Panc1 (cell line): ENCODE data around the gene GPC6. TPM values are rescaled to one million over a fixed set of nuclear protein-coding genes. Genes with fewer than 3 reads are reported as not detected.
"Not testable (repeated sequence)": the region's sequence is repeated elsewhere in the genome, so short reads cannot be mapped to it uniquely, and the experiment has no call there.

Experiments
- ATAC-seq: fragments of 200-7000 bp; cut with Tn5 transposase; 2 replicates; pipeline ENCODE4 v1.9.1; 2020; ENCODE audit warnings: mild to moderate bottlenecking, moderate library complexity
- BruUV-seq: library from RNA; stranded (reverse); fragments of 400-500 nt; replicated peaks from 2 replicates; lab custom pipeline; 2021; lab: Mats Ljungman, UMichigan
- CTCF ChIA-PET: fragments of 300-600 bp; sonication (Branson Sonifier 250); formaldehyde crosslinking; loops from one replicate; lab custom pipeline; 2022; ENCODE audit warnings: antibody characterized with exemption; lab: Charles Lee
- POLR2A ChIA-PET: fragments of 300-600 bp; sonication (Branson Sonifier 250); formaldehyde crosslinking; loops from one replicate; lab custom pipeline; 2022; ENCODE audit warnings: antibody characterized with exemption; lab: Charles Lee
- DNase-seq: peaks from one replicate; pipeline ENCODE4 v3.0.0-alpha.2; 2010; ENCODE audit warnings: low read depth, low spot score
- H3K27ac ChIP-seq: 2 replicates; pipeline ENCODE4 v1.5.1; 2011; ENCODE audit warnings: mild to moderate bottlenecking, low read length, inconsistent platforms
- H3K27me3 ChIP-seq: fragments of 200-500 bp; sonication (Bioruptor generic); 2 replicates; pipeline ENCODE4 v1.6.0; 2014; ENCODE audit warnings: low read length, inconsistent platforms; ENCODE audit not compliant: control insufficient read depth, insufficient read depth
- H3K36me3 ChIP-seq: fragments of 200-500 bp; sonication (Bioruptor generic); 2 replicates; pipeline ENCODE4 v1.5.1; 2014; ENCODE audit warnings: inconsistent platforms, mild to moderate bottlenecking, low read length, moderate library complexity; ENCODE audit not compliant: control insufficient read depth, insufficient read depth
- H3K4me1 ChIP-seq: 2 replicates; pipeline ENCODE4 v1.5.1; 2011; ENCODE audit warnings: inconsistent platforms, mild to moderate bottlenecking, low read length, moderate library complexity; ENCODE audit not compliant: control insufficient read depth, insufficient read depth
- H3K4me3 ChIP-seq, 2 experiments: 2 replicates each; pipeline ENCODE4 v1.5.1; 2011 to 2012; ENCODE audit warnings: low read depth in 2 of 2, low read length in 2 of 2, mild to moderate bottlenecking in 2 of 2, inconsistent platforms in 1 of 2, moderate library complexity in 1 of 2
- H3K9me3 ChIP-seq: fragments of 200-500 bp; sonication (Bioruptor generic); 2 replicates; pipeline ENCODE4 v1.5.1; 2014; ENCODE audit warnings: low read depth, mild to moderate bottlenecking, inconsistent platforms, low read length, moderate library complexity; ENCODE audit not compliant: control insufficient read depth, insufficient read depth
- CTCF ChIP-seq: fragments of 450-650 bp; IDR thresholded peaks from 2 replicates; pipeline ENCODE4 v1.5.1; 2017; ENCODE audit warnings: mild to moderate bottlenecking
- POLR2AphosphoS5 ChIP-seq: IDR thresholded peaks from 2 replicates; pipeline ENCODE4 v1.6.1; 2012; ENCODE audit warnings: mild to moderate bottlenecking, low read depth, low read length, moderate library complexity
- REST ChIP-seq, 2 experiments: IDR thresholded peaks; 2 replicates each; pipeline ENCODE4 v1.6.1; 2011 to 2012; ENCODE audit warnings: low read depth in 2 of 2, control low read depth in 1 of 2, low read length in 1 of 2, mild to moderate bottlenecking in 1 of 2, moderate library complexity in 1 of 2; ENCODE audit not compliant: insufficient read depth in 1 of 2
- SIN3A ChIP-seq: IDR thresholded peaks from 2 replicates; pipeline ENCODE4 v1.6.1; 2012; ENCODE audit warnings: low read depth, mild to moderate bottlenecking, low read length, moderate library complexity, borderline replicate concordance; ENCODE audit not compliant: insufficient read depth
- TCF7L2 ChIP-seq: IDR thresholded peaks from 2 replicates; pipeline ENCODE4 v1.6.1; 2011; ENCODE audit warnings: mild to moderate bottlenecking, low read depth, low read length, inconsistent platforms
- in situ Hi-C: cut with HindIII; loops from 2 replicates; pipeline ENCODE4 v1.10.0; 2016; ENCODE audit warnings: low sequenced_read_pairs, low pct_unique_long_range_greater_than_20kb
- intact Hi-C: fragments of 100-400 bp; cut with micrococcal nuclease; formaldehyde crosslinking; loops from one replicate; pipeline ENCODE4 v1.10.0; 2022; ENCODE audit not compliant: unreplicated experiment
- total RNA-seq: library from RNA; stranded (reverse); gene quantifications from one replicate; pipeline ENCODE4 v1.2.1, GENCODE V29; 2021; ENCODE audit not compliant: unreplicated experiment

The GPC6 gene
- total RNA-seq, 1 experiment from 2014 or later = 4.8 TPM

- H3K27me3 ChIP-seq = no peaks in the 10 kb centered on the region
- H3K4me3 ChIP-seq = no peak overlapping the region
- no peak overlapping the region for H3K27ac ChIP-seq
- no peaks in the 10 kb centered on the region for H3K4me1 ChIP-seq
- no peak for TF ChIP-seq POLR2AphosphoS5
- TF ChIP-seq CTCF = no peak
- no peak for TF ChIP-seq SIN3A
- no peak for TF ChIP-seq TCF7L2
- no peak for TF ChIP-seq REST (IDR thresholded peaks at IDR 0.05; ENCODE audit: insufficient read depth in 1 of 2, low read depth in 2 of 2, low read length in 1 of 2)
- DNase-seq (no peak), ATAC-seq (no peak)
- H3K36me3 ChIP-seq = no peaks in the 10 kb centered on the region
- intact Hi-C loops = no loop called here
- in situ Hi-C loops = no loop called here
- POLR2A ChIA-PET = no interaction called here
- no peaks in the 10 kb centered on the region for H3K9me3 ChIP-seq
- CTCF ChIA-PET = no interaction called here
- BruUV-seq = no TSS peak
Observed at GRCh38 chr13:93320942-93321341, 94.3 kb downstream of the GPC6 start.

GRCh38 chr13:93323880-93324279 lies 97.3 kb downstream of the GPC6 start:
- H3K4me3 ChIP-seq, H3K27me3 ChIP-seq, CTCF ChIA-PET, ATAC-seq, H3K4me1 ChIP-seq, BruUV-seq, H3K36me3 ChIP-seq, H3K9me3 ChIP-seq, DNase-seq, H3K27ac ChIP-seq, intact Hi-C loops, in situ Hi-C loops: not testable (repeated sequence)
- POLR2A ChIA-PET = interaction anchor here (0.6 kb wide), 1 partner anchor 919 kb away, joined by 6 read pairs; no protein-coding TSS in a partner anchor

- no TSS peak for BruUV-seq
- no peak for TF ChIP-seq SIN3A
- TF ChIP-seq REST (IDR thresholded peaks at IDR 0.05; ENCODE audit: insufficient read depth in 1 of 2, low read depth in 2 of 2, low read length in 1 of 2) = no peak
- TF ChIP-seq POLR2AphosphoS5 = no peak
- TF ChIP-seq TCF7L2 = no peak
- no peak for TF ChIP-seq CTCF
- no peak for DNase-seq
- ATAC-seq = no peak
- Histone ChIP-seq H3K36me3 (no peaks in the 10 kb centered on the region), H3K27me3 (no peaks in the 10 kb centered on the region), H3K4me1 (no peaks in the 10 kb centered on the region), H3K4me3 (no peak overlapping the region), H3K27ac (no peak overlapping the region), H3K9me3 (no peaks in the 10 kb centered on the region)
- POLR2A ChIA-PET = interaction anchor here (0.7 kb wide), 1 partner anchor 9 kb away, joined by 3 read pairs; no protein-coding TSS in a partner anchor
- in situ Hi-C loops (no loop called here), intact Hi-C loops (no loop called here)
- CTCF ChIA-PET = no interaction called here
Observed at GRCh38 chr13:93325303-93326233, 99.0 kb downstream of the GPC6 start.
